Measurements from ENCODE around the gene STBD1.
"Not testable (repeated sequence)": the region's sequence is repeated elsewhere in the genome, so short reads cannot be mapped to it uniquely, and the experiment has no call there.

Gene STBD1

DNA sequence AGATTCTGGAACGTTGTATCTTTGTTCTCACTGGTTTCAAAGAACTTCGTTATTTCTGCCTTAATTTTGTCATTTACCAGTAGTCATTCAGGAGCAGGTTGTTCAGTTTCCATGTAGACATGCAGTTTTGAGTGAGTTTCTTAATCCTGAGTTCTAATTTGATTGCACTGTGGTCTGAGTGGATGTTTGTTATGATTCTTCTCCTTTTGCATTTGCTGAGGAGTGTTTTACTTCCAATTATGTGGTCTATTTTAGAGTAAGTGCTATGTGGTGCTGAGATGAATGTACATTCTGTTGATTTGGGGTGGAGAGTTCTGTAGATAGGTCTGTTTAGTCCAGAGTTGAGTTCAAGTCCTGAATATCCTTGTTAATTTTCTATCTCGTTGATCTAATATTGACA lies 18.7 kb upstream of the STBD1 start:
- DNase-seq, result not testable (repeated sequence)

DNA sequence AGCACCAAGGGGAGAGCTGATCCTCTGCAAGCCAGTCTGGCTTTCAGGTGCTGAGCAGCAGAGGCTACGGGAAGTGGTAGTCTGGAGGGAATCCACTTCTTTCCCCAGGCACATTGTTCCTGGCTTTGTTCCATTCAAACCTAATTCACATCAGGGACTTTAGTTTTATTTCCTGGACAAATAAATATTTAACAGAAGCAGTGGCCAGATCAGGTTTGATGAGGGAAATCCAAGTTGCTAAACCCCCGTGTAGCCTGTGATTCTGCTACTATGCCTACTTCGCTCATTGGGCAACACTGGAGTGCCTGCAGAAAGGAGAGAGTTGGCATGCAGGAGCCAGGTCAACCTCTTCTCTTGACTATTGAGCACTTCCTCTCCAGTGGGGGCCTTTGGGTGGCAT lies 13.8 kb upstream of the STBD1 start:
- no peak for DNase-seq

DNA sequence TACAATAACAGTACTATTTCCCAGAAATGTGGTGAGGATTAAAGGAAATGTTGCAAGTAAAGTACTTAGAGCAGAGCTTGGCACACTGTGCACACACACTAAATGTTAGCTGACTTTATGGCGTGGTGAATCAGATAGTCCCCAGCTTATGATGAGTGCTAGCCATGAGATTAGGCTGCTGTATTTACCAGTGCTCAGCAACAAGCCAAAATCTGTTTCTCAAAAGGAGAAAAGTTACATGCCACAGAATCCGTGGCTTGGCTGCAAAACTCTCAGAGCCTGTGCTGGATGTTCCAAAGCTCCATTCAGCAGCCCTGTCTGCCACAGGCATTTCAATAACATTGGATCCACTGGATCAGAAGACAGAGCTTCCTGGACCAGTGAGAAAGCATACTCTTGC lies 12.8 kb upstream of the STBD1 start:
- DNase-seq, result no peak

DNA sequence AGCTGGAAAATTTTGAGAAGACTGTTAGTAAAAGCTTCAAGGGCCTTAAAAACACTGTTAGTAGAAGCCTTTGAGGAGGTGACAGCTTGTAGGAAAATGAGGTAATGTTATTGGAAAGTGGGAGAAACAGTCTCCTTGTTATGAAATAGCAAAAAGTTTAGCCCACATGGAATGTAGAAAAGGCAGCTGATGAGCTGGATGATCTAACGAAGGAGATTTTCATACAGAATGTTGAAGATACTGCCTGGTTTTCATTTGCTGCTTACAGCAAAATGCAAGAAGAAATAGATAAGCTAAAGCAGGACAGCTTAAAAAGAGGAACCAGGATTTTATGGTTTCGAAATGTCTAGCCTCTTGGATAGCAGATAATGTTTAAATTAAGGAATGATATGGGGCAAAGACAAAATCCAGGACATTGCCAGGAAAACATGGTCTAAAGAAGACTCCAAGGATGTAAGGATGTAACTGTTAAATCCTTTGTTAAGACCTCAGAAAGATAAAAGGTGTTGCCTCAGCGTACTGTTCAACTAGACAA lies 10.2 kb upstream of the STBD1 start:
- DNase-seq, result no peak

DNA sequence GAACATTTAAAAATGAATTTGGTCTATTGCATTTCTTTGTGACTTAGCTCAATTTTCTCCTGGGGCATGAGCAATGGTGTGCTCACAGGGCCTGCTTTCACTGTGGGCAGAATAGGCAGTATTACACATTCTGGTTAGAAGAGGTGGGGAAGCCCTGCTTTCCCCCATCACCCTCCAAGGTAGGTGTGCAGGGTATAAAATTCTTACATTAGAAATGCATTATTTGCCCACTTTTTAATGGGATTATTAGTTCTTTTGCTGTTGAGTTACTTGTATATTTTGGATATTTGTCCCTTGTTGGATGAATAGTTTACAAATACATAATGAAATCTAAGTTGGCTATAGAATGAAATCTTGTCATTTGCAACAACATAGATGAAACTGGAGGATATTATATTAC lies 8.3 kb upstream of the STBD1 start:
- DNase-seq, result no peak

DNA sequence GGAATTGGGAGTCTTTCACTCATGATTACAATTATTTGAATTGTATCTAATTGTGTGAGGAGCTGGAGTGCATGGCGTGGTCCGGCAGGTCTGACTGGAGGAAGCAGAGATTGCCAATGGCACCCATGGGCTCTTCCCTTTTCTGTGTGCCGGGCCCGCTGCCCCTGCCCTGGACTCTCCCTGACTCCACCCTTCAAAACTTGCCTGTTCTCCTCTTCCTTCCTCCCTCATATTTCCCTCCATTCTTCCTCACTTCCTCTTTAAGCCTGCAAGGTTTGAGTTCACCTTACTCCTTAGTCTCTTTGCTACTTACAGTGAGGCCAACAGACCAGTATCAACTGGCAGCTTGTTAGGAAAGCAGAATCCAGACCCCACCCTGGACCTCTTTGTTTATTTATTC lies 6.5 kb upstream of the STBD1 start:
- no peak for DNase-seq

DNA sequence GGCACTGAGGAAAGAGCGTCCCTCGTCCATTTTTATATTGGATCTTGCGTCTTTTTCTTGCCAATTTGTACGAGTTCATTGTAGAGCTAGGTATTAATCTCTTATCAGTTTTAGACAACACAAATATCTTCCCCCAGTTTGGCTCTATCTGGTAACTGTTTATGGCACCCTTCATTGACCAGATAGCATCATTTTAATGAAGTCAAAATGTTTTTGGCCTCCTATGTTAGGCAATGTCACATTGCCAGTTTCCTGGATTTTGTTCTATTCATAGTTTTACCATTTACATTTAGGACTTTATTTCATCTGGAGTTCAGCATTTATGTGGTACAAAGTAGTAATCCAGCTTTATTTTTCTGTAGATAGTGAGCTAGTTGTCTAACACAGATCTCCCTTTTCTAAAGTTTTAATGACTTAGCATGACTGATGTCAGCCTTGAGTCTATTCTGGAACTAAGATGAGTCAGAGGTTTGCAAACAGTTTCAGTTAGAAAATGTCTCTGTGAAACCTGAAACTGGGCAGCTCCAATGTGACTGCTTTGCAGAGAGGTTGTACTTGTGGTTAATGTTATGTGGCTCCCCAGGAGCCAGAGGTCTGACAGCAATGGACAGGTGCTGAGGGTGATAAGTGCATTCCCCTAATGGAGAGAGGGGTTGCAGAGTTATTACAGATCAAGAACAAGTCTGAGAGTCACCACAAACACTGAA lies 5.3 kb upstream of the STBD1 start:
- DNase-seq, result no peak

DNA sequence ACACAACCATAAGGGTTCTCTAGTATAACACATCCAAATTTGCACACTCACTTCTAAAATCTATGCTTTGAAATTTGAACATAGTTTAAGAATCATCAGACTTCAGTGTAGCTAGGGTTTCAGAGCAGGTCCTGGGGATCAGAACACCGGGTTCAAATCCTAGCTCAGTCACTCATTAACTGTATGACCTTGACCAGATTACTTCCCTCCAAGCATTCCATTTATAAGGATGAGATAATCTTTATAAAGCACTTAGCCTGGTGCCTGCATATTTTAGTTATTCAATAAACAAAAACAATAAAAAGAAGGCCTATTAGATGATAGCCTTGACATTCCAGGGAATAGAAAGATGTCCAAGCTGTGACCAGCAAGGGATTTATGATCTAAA lies 4.8 kb upstream of the STBD1 start:
- no peak for DNase-seq

DNA sequence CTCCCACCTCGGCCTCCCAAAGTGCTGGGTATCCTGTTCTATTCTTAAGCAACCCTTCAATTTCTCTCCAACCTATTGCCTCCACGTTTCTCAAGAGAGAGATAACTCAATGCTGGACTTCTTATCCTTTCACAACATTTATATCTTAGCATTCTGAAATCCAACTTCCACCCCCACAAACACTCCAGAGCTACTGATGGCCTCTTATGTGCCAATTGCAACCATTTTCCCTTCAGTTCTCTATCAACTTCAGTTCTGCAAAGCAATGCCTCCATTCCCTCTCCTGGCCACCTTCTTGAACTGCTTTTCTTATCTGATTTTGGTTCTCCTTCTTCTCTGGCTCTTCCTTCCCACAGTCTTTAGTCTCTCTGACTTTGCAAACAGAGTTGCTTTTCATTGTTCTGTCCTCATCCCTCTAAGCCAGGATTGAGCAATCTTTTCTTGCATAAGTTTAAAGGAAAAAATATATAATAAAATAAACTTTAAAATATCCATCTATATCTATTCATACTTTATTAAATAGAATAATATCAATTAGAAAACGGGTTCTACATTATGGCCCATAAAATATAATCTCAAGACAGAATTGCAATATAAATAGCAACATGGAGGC lies 3.6 kb upstream of the STBD1 start:
- no peak for DNase-seq

DNA sequence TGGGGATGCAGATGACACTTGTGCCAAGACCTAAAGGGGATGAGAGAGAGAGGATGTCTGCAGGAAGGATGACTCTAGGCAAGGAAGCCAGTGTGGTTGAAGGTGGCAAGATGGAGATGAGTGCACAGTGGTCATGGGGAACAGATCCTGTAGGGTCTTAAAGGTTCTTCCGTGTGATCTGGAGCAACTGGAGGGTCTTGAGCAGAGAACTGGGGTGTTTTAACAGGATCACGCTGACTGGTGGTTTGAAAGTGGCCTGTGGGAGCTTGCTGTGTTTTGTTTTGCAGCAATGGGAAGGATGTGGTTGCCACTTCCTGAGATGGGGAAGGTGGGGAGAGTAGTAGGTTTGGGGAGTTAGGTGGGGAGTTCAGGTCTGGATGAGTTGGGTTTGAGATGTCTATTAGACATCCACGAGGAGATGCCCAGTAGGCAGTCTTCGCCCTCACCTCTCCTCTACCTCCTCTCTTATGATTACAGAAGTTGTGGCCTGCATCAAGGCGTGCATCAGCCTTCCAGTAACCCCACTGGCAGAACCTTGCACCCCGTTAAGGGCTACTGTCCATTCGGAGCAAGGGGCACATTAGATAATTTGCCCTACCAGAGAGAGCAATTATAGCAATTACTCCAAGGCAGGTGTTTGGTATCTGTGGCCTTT lies 1.4 kb upstream of the STBD1 start:
- DNase-seq, result no peak

DNA sequence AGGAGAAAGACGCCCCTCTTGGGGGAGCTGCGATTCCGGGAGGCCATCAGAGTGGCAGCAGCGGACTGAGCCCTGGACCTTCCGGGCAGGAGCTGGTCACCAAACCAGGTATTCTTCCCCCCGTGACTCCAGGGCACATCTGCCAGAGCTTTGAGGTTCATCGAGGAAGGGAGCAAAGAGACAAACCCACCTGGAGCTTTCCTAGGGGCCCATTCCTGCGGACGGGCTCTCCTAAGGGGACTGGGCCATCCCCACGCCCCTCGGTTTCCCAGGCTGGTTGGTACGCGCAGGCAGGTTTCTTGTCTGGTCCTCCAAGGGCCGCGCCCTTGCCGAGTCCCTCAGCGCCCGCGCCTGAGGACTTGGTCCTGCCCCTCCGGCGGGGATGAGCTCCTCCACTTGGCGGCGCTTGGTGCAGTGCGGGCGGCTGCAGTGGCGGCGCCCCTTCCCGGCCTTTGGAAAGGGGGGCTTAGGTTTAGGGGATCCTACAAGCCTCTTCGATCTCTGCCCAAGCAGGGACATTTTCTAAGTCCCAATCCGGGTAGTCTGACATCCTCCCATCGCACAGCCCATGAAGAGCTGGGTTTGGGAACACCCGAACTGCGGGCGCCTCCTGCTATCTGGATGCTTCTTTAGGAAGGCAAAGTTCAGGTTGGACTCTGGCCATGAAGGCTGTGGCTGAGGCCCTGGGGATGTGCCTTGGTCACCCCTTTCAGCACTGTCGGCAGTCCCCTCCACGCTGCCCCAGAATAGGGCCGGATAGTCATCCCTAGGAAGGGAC lies 538 bp downstream of the STBD1 start:
- DNase-seq, result no peak

DNA sequence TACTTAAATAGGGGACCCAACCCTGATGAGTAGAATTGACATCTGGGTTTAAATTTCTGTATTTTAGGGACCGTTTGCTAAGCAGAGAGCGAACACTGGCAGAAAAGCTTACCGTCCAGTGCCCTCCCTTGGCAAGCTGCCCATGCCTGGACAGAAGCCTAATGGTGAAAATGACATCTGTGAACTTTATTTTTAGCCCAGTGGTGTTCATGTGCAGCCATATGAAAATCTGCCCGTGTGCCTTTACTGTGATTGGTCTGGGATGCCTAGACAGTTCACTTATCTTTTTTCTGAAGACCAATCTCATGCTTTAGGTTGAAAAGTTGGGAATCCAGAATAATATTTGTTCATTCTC lies 1.1 kb downstream of the STBD1 start:
- no peak for DNase-seq

DNA sequence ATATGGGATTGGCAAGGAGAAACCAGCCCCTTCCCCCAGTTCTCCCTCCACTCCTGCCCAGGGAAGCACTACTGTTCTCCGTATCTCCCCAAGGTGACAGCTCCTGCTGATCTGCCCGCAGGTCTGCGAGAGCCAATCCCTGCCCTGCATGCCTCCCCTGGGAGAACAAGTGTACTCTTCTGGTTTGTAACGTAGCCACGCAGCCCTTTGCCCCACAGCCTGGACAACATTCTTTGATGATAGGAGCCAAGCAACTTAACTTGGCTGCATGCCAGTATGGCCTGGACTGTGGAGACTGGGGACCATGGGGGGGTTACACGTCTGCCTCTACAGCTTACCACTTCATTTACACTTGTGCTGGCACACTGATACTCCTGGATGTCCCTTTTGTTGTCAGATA lies 2.0 kb downstream of the STBD1 start:
- no peak for DNase-seq

DNA sequence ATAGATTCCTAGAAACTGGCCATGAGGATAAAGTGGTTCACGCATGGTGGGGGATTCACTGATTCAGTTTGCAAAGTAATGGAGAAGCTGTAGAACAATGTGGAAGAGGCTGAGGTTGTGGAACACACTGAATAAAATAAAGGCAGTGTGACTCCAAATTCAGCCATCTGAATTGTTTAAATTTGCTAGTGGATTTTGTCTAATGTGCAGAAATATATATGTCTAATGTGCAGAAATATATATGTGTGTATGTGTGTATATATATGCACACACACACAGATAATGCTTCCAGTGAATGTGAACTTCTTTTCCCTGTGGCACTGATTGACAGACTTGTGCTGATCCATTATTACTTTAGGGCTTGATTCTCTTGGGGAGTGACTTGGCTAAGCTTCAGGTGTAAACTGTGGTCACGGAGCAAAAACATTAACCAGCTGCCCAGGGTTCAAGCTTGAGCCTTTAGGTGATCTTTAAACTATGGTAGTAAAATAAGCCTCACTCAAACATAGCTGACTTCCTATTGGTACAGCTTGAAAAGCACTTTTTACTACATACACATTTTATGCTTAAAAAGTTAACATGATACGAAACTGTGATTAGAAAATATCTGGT lies 3.5 kb downstream of the STBD1 start:
- no peak for DNase-seq

DNA sequence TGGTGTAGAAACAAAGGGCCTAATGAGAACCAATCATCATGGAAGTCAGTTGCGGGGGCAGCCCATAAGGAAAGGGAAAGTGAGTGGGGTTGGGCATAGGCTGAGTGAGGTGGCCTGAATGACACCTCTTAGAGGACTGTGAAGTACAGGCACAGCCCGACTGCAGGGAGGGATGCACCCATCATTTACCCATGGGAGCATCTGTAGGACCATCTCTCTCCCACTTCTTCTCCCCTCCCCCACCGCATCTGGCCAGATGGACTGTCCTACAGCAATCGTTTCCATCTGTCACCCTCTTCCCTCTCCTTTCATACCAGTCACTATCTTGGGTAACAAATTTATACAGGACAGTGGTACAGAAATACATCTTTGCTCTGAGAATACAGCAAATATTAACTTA lies 4.2 kb downstream of the STBD1 start:
- DNase-seq, result no peak

DNA sequence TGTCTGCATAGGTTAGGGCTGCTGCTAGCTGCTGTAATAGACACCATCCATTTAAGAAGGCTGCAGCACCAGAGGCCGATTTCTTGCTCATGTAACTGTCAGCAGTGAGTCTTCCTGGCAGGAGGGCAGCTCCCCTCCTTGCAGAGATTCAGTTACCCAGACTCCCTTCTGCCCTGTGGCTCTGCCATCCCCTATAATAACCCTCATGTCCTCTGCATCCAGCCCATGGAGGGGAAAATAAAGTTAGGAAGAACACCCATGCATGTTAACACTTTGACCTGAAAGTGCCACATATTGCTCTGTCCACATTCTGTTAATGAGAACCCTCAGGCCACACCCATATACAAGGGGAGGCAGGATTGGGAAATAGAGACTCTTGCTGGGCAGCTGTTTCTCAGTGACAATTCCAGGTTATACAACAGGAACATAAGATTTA lies 5.4 kb downstream of the STBD1 start:
- no peak for DNase-seq

DNA sequence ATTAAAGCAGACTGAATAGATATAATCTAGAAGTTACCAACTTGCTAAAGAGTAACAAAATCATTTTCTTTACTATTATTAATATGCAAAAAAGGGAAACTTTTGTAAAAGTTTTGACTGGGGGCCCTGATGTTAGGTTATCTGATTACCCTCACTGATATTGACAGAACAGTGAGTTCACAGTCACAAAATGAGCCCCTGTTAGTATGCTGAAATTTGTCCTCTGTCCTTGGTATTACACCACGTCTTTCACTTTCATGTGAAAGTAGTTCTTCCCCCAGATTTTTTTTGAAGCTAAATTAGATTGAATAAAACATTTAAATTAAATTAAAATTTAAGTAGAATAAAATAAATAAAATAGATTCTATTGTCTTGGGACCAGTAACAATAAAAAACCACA lies 5.9 kb downstream of the STBD1 start:
- no peak for DNase-seq

DNA sequence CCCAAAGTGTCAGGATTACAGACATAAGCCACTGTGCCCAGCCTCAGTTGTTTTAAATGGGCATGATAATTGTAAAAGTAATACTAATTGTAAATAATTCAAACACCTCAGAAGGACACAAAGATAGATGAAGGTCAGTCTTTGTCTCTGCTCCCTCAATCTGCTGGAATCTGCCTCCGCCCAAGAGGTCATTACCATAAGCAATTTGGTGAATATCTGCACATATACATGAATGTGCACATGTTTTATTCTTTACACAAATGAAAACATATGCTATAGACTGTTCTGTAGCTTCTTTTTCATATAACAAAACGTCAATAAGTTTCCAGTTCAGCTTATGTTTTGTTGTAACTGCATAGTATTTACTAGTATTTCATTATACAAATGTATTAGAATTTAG lies 7.0 kb downstream of the STBD1 start:
- no peak for DNase-seq

DNA sequence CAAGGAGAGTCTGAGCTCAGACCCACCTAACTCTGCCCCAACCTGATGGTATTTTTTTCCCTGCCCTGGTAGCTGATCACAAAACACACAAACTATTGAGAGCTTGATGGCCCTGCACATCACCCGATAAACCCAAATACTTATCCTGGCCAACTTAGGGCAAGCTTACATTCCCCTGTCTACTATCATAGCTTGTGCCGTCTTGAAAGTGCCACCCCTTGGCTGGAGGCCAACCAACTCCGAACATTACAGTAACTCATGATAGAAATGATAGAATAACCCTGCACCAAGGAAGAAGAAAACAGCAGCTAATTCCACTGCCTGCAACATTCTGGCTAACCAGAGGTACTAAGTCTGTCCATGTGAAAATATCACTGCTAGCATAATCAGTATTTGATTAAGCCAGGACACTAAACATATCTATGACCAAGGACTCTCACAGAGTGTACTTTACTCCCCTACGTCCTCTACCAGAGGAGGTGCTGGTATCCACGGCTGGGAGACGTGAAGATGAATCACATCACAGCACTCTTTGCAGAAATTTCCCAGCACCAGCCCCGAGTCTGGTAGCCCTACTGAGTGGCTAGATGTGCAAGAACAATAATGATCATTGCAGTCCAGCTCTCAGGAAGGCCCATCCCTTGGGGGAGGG lies 8.9 kb downstream of the STBD1 start:
- DNase-seq, result no peak

DNA sequence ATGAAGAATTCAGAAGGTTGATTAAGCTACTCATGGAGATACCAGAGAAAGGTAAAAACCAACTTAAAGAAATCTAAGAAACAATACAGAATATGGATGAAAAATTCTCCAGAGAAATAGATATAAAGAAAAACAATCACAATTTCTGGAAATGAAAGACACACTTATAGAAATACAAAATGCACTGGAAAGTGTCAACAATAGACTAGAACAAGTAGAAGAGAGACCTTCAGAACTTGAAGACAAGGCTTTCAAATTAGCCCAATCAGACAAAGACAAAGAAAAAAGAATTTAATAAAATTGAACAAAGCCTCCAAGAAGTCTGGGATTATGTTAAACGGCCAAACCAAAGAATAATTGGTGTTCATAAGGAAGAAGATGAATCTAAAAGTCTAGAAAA lies 9.6 kb downstream of the STBD1 start:
- DNase-seq, result no peak

DNA sequence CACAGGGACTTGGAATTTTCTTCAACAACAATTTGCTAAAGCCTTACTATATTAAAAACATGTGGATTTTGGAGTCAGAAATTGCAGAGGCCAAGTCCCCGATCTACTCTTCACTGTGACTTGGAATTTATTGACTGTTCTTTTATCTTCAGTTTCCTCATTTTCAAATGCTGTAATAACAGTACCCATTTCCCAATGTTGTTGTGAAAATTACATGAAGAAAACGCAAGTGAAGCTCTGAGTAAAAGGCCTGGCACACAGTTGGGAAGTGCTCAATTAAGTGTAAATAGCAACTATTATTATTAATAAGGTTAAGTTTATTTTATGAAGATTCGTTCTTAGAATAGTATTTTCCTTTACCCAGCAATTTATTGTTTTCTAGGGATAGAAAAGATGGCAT lies 15.7 kb downstream of the STBD1 start:
- DNase-seq, result no peak

DNA sequence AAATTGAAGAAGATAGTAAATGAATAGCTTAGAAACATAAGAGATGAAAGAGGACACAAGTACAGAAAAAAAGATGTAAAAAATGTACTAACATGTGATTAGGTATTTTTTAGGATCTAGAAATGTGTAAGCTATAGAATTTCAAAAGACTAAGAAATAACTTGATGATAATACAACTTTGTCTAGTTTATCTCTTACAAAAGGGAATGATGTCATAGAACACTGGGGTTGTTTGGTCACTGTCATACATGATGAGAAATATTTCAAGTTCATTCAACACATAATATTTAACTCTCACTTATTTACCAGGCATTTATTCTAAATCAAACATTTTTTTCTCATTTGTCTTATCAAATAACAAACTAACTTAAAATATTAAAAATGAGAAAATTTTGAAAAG lies 18.5 kb downstream of the STBD1 start:
- no peak for DNase-seq

DNA sequence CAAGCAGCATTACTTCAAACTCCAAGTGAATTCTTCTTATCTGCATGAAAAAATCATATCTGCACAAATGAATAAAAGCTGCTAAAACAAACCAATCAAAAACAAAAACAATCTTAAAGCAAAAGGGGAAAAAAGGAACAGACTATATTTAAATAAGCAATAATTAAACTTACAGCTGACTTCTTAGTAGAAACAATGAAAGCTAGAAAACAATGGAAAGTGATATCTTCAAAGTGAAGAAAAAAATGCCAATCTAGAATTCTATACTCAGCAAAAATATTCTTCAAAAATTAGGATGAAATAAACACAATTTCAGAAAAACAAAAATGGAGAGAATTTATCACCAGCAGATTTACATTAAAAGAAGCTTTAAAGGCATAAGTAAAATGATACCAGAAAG lies 20.0 kb downstream of the STBD1 start:
- no peak for DNase-seq

All from NCI-H1694 treated with DMSO at 0.1 percent for 48 hours (cell line).